Subcutaneous adipose tissue (tissue), 4 donors: Measurements from ENCODE around the gene TEF. TPM values are rescaled to one million over a fixed set of nuclear protein-coding genes. Genes with fewer than 3 reads are reported as not detected.

Experiments used
- CTCF ChIP-seq: fragments of 450-650 bp; IDR thresholded peaks from one replicate; pipeline ENCODE4 v1.5.1; 2016; ENCODE audit warnings: low read depth, mild to moderate bottlenecking, control low read depth, antibody characterized with exemption, moderate library complexity
- total RNA-seq, 4 donors: library from RNA; depleted of rRNA; stranded (reverse); fragments of >200 nt; gene quantifications; one replicate each; pipeline ENCODE4 v1.1.0, GENCODE V29; 2016

The TEF gene
- total RNA-seq, 4 donors from 2014 or later, result 12.1 to 30.1 (median 18.5) TPM

- TF ChIP-seq CTCF, result no peak
Measured at GRCh38 chr22:41429232-41429950, 47.6 kb downstream of the TEF start.

GRCh38 chr22:41429951-41430332 lies 48.2 kb downstream of the TEF start:
- TF ChIP-seq CTCF, result no peak

GRCh38 chr22:41431656-41432055 lies 49.9 kb downstream of the TEF start:
- no peak for TF ChIP-seq CTCF

GRCh38 chr22:41435560-41435959 lies 53.8 kb downstream of the TEF start:
- no peak for TF ChIP-seq CTCF

- TF ChIP-seq CTCF, result no peak
Measured at GRCh38 chr22:41436322-41437113, 54.8 kb downstream of the TEF start.

GRCh38 chr22:41437198-41437597 lies 55.5 kb downstream of the TEF start:
- TF ChIP-seq CTCF, result no peak

GRCh38 chr22:41442240-41442792 lies 60.6 kb downstream of the TEF start:
- no peak for TF ChIP-seq CTCF
